HK-2 (cell line): ENCODE results near the gene TOMM40L.
"Not testable (repeated sequence)": the region's sequence is repeated elsewhere in the genome, so short reads cannot be mapped to it uniquely, and the experiment has no call there.

ENCODE experiments used
- DNase-seq: peaks from one replicate; pipeline ENCODE4 v3.0.0-alpha.2; 2018; ENCODE audit not compliant: unreplicated experiment

The TOMM40L gene

GRCh38 chr1:161257109-161257508, 31.2 kb downstream of the TOMM40L start:
- not testable (repeated sequence) for DNase-seq

- DNase-seq = no peak
Observed at GRCh38 chr1:161258439-161259344, 32.8 kb downstream of the TOMM40L start, which contains the start of gene PCP4L1. Gene PCP4L1 (plus strand): TSS chr1:161258745. CDS start chr1:161258975, 230 bp downstream.

- no peak for DNase-seq
Observed at GRCh38 chr1:161259345-161259702, 33.5 kb downstream of the TOMM40L start.

- no peak for DNase-seq
Observed at GRCh38 chr1:161259765-161260164, 33.9 kb downstream of the TOMM40L start.

- no peak for DNase-seq
Observed at GRCh38 chr1:161260376-161261260, 34.8 kb downstream of the TOMM40L start.

GRCh38 chr1:161261261-161262235, 35.7 kb downstream of the TOMM40L start:
- peak; percentile 5 for DNase-seq

- DNase-seq = no peak
Observed at GRCh38 chr1:161265305-161265704, 39.4 kb downstream of the TOMM40L start.

- DNase-seq = peak; percentile 18
Observed at GRCh38 chr1:161266202-161266601, 40.3 kb downstream of the TOMM40L start.

GRCh38 chr1:161266836-161267235, 41.0 kb downstream of the TOMM40L start:
- no peak for DNase-seq

GRCh38 chr1:161267321-161267720, 41.5 kb downstream of the TOMM40L start:
- DNase-seq = no peak

GRCh38 chr1:161273402-161273801, 47.5 kb downstream of the TOMM40L start:
- DNase-seq = no peak

GRCh38 chr1:161274874-161275273, 49.0 kb downstream of the TOMM40L start:
- no peak for DNase-seq
